ENCODE data around the gene PRICKLE2.

Gene PRICKLE2

DNA sequence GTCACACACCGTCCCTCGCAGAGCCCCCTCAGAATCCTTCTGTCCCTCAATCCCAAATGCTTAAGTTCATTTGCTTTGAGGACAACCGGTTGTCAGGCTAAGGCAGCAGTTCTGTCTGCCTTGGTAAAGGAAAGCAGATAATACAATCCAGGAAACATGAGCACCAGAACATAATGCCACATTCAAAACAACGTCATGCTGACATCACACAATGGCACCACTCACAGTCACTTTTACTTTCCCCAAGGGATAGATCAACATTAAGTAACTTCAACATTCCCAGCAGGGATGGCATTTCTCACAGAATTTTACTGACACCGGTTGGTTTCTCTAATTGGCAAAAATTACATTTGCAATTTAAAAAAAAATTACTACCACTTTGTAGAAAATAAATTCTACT is 127.3 kb downstream of the PRICKLE2 start:
- Histone ChIP-seq H4K20me1 (ENCODE audit: insufficient read depth, low read length) (no peaks in the 10 kb centered on the region), H3K9ac (ENCODE audit: low read length) (no peak overlapping the region), H3K9me2 (replicated peaks; ENCODE audit: insufficient read depth, low read length) (no peaks in the 10 kb centered on the region), H3F3A (ENCODE audit: insufficient read depth, low read length) (no peaks in the 10 kb centered on the region), H3K79me2 (ENCODE audit: low read length) (no peaks in the 10 kb centered on the region), H3K4me1 (ENCODE audit: low read length) (no peaks in the 10 kb centered on the region), H3K36me3 (replicated peaks; ENCODE audit: insufficient read depth, low read length) (no peaks in the 10 kb centered on the region; the same call in 1 of the 2 replicates), H3K4me2 (ENCODE audit: low read depth, low read length) (no peak overlapping the region), H3K27me3 (replicated peaks; ENCODE audit: insufficient read depth, low read length) (no peaks in the 10 kb centered on the region), H3K4me3 (ENCODE audit: low read length) (no peak overlapping the region), H3K9me3 (replicated peaks; ENCODE audit: insufficient read depth, low read length) (no peaks in the 10 kb centered on the region), H2AFZ (ENCODE audit: low read length) (no peak overlapping the region), H3K27ac (ENCODE audit: low read length) (no peak overlapping the region)
- DNase-seq, result no peak
- no peak for TF ChIP-seq EZH2phosphoT487 (IDR thresholded peaks at IDR 0.05; ENCODE audit: low read length)
- no peak for TF ChIP-seq CTCF (IDR thresholded peaks at IDR 0.05; ENCODE audit: low read length)
- no peak for TF ChIP-seq EZH2 (optimal IDR thresholded peaks at IDR 0.05; ENCODE audit: low read depth, low read length)

- H3K4me3 ChIP-seq (ENCODE audit: low read length), result no peak overlapping the region
- DNase-seq, result no peak
- TF ChIP-seq EZH2phosphoT487 (IDR thresholded peaks at IDR 0.05; ENCODE audit: low read length), result no peak
- TF ChIP-seq EZH2 (optimal IDR thresholded peaks at IDR 0.05; ENCODE audit: low read depth, low read length), result no peak
- no peak for TF ChIP-seq CTCF (IDR thresholded peaks at IDR 0.05; ENCODE audit: low read length)
- H3K36me3 ChIP-seq (replicated peaks; ENCODE audit: insufficient read depth, low read length), result no peaks in the 10 kb centered on the region; the same call in 1 of the 2 replicates
- no peaks in the 10 kb centered on the region for H3K9me3 ChIP-seq (replicated peaks; ENCODE audit: insufficient read depth, low read length)
- H3F3A ChIP-seq (ENCODE audit: insufficient read depth, low read length), result no peaks in the 10 kb centered on the region
- no peak overlapping the region for H2AFZ ChIP-seq (ENCODE audit: low read length)
- no peak overlapping the region for H3K9ac ChIP-seq (ENCODE audit: low read length)
- no peaks in the 10 kb centered on the region for H3K79me2 ChIP-seq (ENCODE audit: low read length)
- H3K27me3 ChIP-seq (replicated peaks; ENCODE audit: insufficient read depth, low read length), result no peaks in the 10 kb centered on the region
- H3K9me2 ChIP-seq (replicated peaks; ENCODE audit: insufficient read depth, low read length), result no peaks in the 10 kb centered on the region
- no peaks in the 10 kb centered on the region for H4K20me1 ChIP-seq (ENCODE audit: insufficient read depth, low read length)
- H3K4me1 ChIP-seq (ENCODE audit: low read length), result no peaks in the 10 kb centered on the region
- H3K27ac ChIP-seq (ENCODE audit: low read length), result no peak overlapping the region
- H3K4me2 ChIP-seq (ENCODE audit: low read depth, low read length), result no peak overlapping the region
Observed at GRCh38 chr3:64095802-64096201, 129.5 kb downstream of the PRICKLE2 start.

DNA sequence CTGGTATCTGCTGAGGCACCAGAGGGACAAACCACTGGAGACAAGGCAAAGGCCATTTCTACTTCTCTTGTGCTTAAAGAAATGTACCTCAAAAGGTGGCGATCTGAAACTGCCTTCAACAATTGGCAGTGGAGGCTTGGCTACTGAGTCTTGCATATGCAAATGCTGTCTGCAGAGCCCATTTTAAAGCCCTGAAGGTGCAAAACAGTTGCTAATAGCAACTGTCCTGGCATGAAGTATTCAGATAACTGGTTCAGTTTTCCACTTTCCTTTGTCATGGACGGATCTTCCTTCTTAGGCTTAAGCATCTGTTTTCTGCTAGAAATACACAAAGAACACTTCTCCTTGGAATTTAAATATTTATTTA is 130.6 kb downstream of the PRICKLE2 start:
- Histone ChIP-seq H3K4me2 (ENCODE audit: low read depth, low read length) (no peak overlapping the region), H2AFZ (ENCODE audit: low read length) (no peak overlapping the region), H3K9ac (ENCODE audit: low read length) (no peak overlapping the region), H3K4me1 (ENCODE audit: low read length) (no peaks in the 10 kb centered on the region), H3K4me3 (ENCODE audit: low read length) (no peak overlapping the region), H3K9me2 (replicated peaks; ENCODE audit: insufficient read depth, low read length) (no peaks in the 10 kb centered on the region), H3K36me3 (replicated peaks; ENCODE audit: insufficient read depth, low read length) (no peaks in the 10 kb centered on the region; the same call in 1 of the 2 replicates), H4K20me1 (ENCODE audit: insufficient read depth, low read length) (no peaks in the 10 kb centered on the region), H3K9me3 (replicated peaks; ENCODE audit: insufficient read depth, low read length) (no peaks in the 10 kb centered on the region), H3K79me2 (ENCODE audit: low read length) (no peaks in the 10 kb centered on the region), H3K27me3 (replicated peaks; ENCODE audit: insufficient read depth, low read length) (no peaks in the 10 kb centered on the region), H3F3A (ENCODE audit: insufficient read depth, low read length) (no peaks in the 10 kb centered on the region), H3K27ac (ENCODE audit: low read length) (no peak overlapping the region)
- DNase-seq, result no peak
- TF ChIP-seq EZH2 (optimal IDR thresholded peaks at IDR 0.05; ENCODE audit: low read depth, low read length) (no peak), EZH2phosphoT487 (IDR thresholded peaks at IDR 0.05; ENCODE audit: low read length) (no peak), CTCF (IDR thresholded peaks at IDR 0.05; ENCODE audit: low read length) (no peak)

All from MM.1S (cell line).